K562 (cell line): ENCODE data around the gene CCL27. TPM values are rescaled to one million over a fixed set of nuclear protein-coding genes. Genes with fewer than 3 reads are reported as not detected.

Source experiments
- HOXB6 ChIP-seq: fragments of 250-450 bp; sonication (Bioruptor Pico); IDR thresholded peaks from 2 replicates; pipeline ENCODE4 v1.5.1; 2022; ENCODE audit warnings: mild to moderate bottlenecking, borderline replicate concordance
- PRPF4 ChIP-seq: fragments of 200-400 bp; formaldehyde crosslinking; IDR thresholded peaks from one replicate; pipeline ENCODE4 v1.6.1; 2017; ENCODE audit warnings: low read length, low read depth, mild to moderate bottlenecking; ENCODE audit not compliant: insufficient read depth, poor library complexity, severe bottlenecking
- XRCC4 ChIP-seq: IDR thresholded peaks from one replicate; pipeline ENCODE4 v1.6.1; 2011; ENCODE audit not compliant: insufficient read depth, insufficient read length; ENCODE audit errors: extremely low read depth
- polyA plus RNA-seq, 8 experiments: library from polyadenylated mRNA; depleted of rRNA in 4 of 8; stranded (reverse) in 5 of 8; unstranded in 3 of 8; fragments of >200 nt; fragmentation: Nextera tagmentation in 2 of 8; fragmentation: Illumina TruSeq in 1 of 8; extraction: Ambion mirVana in 2 of 8; extraction: Trizol in 1 of 8; gene quantifications; 2 replicates each; pipeline versions ENCODE4 v1.2.1 to v1.2.3, GENCODE V29; 2011 to 2014; ENCODE audit warnings: inconsistent platforms in 1 of 8, missing spikeins in 1 of 8
- total RNA-seq, 7 experiments: library from RNA; depleted of rRNA in 6 of 7; stranded (reverse); fragments of >200 nt in 6 of 7; fragmentation: Illumina TruSeq in 2 of 7; extraction: Trizol in 2 of 7; gene quantifications; 2 replicates each; pipeline versions ENCODE4 v1.2.1 to v1.2.3, GENCODE V29; 2011 to 2021; ENCODE audit warnings: low replicate concordance in 1 of 7
- TF ChIP-seq, protein P1 (sequence below): sonication (generic); formaldehyde crosslinking; IDR thresholded peaks from 2 replicates; pipeline ENCODE4 v1.8.0; 2022; ENCODE audit warnings: mild to moderate bottlenecking, missing genetic modification reagents
- TF ChIP-seq, protein P2 (sequence below): IDR thresholded peaks from 2 replicates; pipeline ENCODE4 v1.6.1; 2011; ENCODE audit warnings: borderline replicate concordance, low read depth, mild to moderate bottlenecking, moderate library complexity, low read length; ENCODE audit not compliant: insufficient read depth, poor library complexity, severe bottlenecking
- TF ChIP-seq, protein P3 (sequence below): fragments of 250-450 bp; sonication (Bioruptor Pico); IDR thresholded peaks from 2 replicates; pipeline ENCODE4 v1.5.0; 2020; ENCODE audit warnings: mild to moderate bottlenecking, borderline replicate concordance

Gene CCL27
- total and polyA plus RNA-seq, 9 of the 15 experiments (the other 6 are each of a cell fraction or from before 2014, with no cell fraction given) = 0.10 to 0.53 (median 0.27) TPM; not detected in 5

GRCh38 chr9:34659592-34660253 lies 2.7 kb downstream of the CCL27 start (continued):
- TF ChIP-seq HOXB6 (no peak), PRPF4 (no peak), XRCC4 (no peak)
- TF ChIP-seq, protein P1, sequence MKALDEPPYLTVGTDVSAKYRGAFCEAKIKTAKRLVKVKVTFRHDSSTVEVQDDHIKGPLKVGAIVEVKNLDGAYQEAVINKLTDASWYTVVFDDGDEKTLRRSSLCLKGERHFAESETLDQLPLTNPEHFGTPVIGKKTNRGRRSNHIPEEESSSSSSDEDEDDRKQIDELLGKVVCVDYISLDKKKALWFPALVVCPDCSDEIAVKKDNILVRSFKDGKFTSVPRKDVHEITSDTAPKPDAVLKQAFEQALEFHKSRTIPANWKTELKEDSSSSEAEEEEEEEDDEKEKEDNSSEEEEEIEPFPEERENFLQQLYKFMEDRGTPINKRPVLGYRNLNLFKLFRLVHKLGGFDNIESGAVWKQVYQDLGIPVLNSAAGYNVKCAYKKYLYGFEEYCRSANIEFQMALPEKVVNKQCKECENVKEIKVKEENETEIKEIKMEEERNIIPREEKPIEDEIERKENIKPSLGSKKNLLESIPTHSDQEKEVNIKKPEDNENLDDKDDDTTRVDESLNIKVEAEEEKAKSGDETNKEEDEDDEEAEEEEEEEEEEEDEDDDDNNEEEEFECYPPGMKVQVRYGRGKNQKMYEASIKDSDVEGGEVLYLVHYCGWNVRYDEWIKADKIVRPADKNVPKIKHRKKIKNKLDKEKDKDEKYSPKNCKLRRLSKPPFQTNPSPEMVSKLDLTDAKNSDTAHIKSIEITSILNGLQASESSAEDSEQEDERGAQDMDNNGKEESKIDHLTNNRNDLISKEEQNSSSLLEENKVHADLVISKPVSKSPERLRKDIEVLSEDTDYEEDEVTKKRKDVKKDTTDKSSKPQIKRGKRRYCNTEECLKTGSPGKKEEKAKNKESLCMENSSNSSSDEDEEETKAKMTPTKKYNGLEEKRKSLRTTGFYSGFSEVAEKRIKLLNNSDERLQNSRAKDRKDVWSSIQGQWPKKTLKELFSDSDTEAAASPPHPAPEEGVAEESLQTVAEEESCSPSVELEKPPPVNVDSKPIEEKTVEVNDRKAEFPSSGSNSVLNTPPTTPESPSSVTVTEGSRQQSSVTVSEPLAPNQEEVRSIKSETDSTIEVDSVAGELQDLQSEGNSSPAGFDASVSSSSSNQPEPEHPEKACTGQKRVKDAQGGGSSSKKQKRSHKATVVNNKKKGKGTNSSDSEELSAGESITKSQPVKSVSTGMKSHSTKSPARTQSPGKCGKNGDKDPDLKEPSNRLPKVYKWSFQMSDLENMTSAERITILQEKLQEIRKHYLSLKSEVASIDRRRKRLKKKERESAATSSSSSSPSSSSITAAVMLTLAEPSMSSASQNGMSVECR (CRISPR knock-in tag) = no peak
- TF ChIP-seq, protein P2, sequence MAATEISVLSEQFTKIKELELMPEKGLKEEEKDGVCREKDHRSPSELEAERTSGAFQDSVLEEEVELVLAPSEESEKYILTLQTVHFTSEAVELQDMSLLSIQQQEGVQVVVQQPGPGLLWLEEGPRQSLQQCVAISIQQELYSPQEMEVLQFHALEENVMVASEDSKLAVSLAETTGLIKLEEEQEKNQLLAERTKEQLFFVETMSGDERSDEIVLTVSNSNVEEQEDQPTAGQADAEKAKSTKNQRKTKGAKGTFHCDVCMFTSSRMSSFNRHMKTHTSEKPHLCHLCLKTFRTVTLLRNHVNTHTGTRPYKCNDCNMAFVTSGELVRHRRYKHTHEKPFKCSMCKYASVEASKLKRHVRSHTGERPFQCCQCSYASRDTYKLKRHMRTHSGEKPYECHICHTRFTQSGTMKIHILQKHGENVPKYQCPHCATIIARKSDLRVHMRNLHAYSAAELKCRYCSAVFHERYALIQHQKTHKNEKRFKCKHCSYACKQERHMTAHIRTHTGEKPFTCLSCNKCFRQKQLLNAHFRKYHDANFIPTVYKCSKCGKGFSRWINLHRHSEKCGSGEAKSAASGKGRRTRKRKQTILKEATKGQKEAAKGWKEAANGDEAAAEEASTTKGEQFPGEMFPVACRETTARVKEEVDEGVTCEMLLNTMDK = no peak
- TF ChIP-seq, protein P3, sequence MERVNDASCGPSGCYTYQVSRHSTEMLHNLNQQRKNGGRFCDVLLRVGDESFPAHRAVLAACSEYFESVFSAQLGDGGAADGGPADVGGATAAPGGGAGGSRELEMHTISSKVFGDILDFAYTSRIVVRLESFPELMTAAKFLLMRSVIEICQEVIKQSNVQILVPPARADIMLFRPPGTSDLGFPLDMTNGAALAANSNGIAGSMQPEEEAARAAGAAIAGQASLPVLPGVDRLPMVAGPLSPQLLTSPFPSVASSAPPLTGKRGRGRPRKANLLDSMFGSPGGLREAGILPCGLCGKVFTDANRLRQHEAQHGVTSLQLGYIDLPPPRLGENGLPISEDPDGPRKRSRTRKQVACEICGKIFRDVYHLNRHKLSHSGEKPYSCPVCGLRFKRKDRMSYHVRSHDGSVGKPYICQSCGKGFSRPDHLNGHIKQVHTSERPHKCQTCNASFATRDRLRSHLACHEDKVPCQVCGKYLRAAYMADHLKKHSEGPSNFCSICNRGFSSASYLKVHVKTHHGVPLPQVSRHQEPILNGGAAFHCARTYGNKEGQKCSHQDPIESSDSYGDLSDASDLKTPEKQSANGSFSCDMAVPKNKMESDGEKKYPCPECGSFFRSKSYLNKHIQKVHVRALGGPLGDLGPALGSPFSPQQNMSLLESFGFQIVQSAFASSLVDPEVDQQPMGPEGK (CRISPR knock-in tag) = no peak
- TF ChIP-seq, all 486 proteins: peak for 0
